COR-L47 (cell line): Measurements from ENCODE around the gene INHA.

Experiments
- DNase-seq: peaks from one replicate; lab custom pipeline; 2025; lab: John Stamatoyannopoulos, UW

INHA gene

GRCh38 chr2:219559156-219559915 lies 12.8 kb upstream of the INHA start:
- DNase-seq = no peak

GRCh38 chr2:219560037-219560892 lies 11.8 kb upstream of the INHA start:
- DNase-seq = no peak

- DNase-seq = no peak
Measured at GRCh38 chr2:219560893-219561178, 11.3 kb upstream of the INHA start.

- DNase-seq = no peak
Measured at GRCh38 chr2:219561179-219562048, 10.7 kb upstream of the INHA start.

- no peak for DNase-seq
Measured at GRCh38 chr2:219562049-219563020, 9.8 kb upstream of the INHA start.

GRCh38 chr2:219563271-219563928 lies 8.7 kb upstream of the INHA start:
- no peak for DNase-seq

GRCh38 chr2:219565130-219566080 lies 6.7 kb upstream of the INHA start:
- DNase-seq = no peak

- DNase-seq = no peak
Measured at GRCh38 chr2:219566640-219567039, 5.5 kb upstream of the INHA start.

GRCh38 chr2:219567131-219567530 lies 5.0 kb upstream of the INHA start:
- DNase-seq = no peak

GRCh38 chr2:219567791-219568361 lies 4.2 kb upstream of the INHA start:
- no peak for DNase-seq

GRCh38 chr2:219569041-219569440 lies 3.1 kb upstream of the INHA start:
- DNase-seq = no peak

GRCh38 chr2:219569635-219570034 lies 2.5 kb upstream of the INHA start:
- DNase-seq = no peak

- peak; percentile 18 for DNase-seq
Measured at GRCh38 chr2:219570194-219570923, 1.8 kb upstream of the INHA start.

- no peak for DNase-seq
Measured at GRCh38 chr2:219570924-219571310, 1.2 kb upstream of the INHA start.

GRCh38 chr2:219571311-219572236 lies 536 bp upstream of the INHA start, which contains the start of gene OBSL1:
TSS of gene OBSL1 (minus strand) at chr2:219571539. CDS start at chr2:219571232, 307 bp downstream.
- DNase-seq = peak; percentile 88

- DNase-seq = no peak
Measured at GRCh38 chr2:219573166-219573565, 1.1 kb downstream of the INHA start.
